HG02884 (cell line): ENCODE data around the gene SEMA3C.
"Not testable (repeated sequence)": the region's sequence is repeated elsewhere in the genome, so short reads cannot be mapped to it uniquely, and the experiment has no call there.

ENCODE experiments used
- ATAC-seq: cut with Tn5 transposase; IDR thresholded peaks from one replicate; pipeline ENCODE4 v1.9.1; 2021; ENCODE audit warnings: mild to moderate bottlenecking, moderate library complexity; ENCODE audit not compliant: unreplicated experiment

Gene SEMA3C

DNA sequence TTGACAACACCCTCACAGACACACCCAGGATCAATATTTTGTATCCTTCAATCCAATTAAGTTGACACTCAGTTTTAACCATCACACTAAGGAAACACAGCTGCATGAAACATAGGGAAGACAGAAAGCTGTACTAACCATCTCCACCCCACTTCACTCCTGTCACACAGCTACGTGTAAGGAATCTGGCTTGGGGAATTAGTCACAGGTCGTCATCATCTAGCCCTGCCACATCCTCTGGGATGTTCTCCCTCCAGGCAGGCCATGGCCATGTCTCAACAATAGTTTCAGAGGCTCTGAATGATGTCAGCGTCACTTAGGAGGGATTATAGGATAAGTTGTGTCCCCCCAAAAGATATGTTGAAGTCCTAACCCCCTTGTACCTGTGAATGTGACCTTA, 10.8 kb upstream of the SEMA3C start:
- no peak for ATAC-seq

DNA sequence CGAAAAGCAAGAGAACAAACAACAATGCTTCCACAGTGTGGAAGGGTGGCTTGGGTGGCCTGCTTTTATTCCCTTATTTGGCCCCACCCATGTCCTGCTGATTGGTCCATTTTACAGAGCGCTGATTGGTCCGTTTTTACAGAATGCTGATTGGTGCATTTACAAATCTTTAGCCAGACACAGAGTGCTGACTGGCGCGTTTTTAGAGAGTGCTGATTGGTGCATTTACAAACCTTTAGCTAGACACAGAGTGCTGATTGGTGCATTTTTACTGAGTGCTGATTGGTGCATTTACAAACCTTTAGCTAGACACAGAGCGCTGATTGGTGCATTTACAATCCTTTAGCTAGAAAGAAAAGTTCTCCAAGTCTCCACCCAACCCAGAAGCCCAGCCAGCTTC, 8.1 kb upstream of the SEMA3C start:
- ATAC-seq = not testable (repeated sequence)

DNA sequence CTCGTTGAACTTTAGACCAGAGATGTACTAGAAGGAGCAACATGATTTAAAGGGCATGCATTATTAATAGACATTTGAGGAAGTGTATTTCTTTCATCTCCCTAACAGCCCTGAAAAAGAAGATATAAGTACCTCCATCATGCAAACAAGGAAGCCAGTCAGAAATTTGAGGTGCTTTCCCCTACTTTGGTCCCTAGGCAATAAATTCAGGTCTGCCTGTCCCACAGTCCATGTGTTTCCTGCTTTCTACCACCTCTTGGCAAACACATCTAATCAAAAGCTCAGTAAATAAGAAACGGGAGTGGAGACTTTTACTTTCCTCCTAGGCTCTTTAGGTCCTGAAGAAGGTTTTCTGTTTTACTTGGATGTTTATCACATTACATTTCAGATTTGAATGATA, 5.2 kb upstream of the SEMA3C start:
- ATAC-seq = no peak

DNA sequence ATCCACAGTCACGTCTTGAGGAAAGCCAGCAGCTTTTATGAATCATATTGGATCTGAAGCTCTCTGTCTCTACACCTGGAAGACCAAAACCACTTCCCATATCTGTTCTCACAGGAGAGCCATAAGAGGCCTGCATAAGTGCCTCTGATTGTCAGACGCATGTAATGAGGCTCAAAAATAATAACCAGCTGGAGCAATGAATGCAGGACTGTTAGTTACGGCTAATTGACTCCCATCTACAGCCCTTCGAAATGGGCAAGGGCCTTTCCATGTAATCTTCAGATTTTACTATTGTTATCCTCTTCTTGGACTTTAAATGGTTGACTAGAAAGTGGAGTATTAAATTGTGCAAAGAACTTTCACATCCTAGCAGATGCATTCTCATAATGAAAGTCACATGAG, 4.4 kb upstream of the SEMA3C start:
- ATAC-seq = no peak

DNA sequence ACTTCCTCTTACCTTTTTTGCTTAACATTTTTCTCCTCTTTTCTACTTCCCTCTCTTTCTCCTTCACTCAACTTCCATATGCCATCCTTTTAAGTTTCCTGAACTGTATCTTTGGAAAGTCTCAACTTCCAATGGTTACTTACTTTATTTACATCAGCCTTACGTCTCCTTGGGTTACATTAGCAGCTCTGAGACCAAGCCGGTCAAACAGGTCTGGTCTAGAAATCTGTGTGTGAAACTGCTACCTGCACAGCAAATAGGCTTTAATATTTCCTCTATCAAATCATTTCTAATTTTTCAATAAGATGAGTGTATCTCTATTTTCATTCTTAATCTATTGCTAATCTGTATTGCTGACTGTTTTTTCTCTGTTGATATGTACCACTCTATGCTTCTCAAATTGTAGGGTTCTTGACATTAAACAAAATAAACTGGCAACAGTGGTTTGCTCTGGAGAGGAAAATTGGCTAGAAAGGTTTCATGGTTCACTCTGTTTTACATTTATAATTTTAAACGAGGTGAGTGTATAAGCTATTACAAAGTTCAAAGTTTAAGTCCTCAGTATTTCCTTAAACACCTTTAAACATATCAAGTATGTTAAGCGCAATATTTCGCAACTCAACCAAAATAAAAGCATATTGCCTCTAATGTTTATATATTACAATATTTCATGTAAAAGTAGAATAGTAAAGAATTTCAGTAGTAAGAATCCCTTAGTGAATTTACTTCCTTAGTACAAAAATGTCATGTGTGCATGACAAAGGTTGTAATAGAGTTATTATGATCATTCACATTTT, 3.6 kb upstream of the SEMA3C start:
- no peak for ATAC-seq

DNA sequence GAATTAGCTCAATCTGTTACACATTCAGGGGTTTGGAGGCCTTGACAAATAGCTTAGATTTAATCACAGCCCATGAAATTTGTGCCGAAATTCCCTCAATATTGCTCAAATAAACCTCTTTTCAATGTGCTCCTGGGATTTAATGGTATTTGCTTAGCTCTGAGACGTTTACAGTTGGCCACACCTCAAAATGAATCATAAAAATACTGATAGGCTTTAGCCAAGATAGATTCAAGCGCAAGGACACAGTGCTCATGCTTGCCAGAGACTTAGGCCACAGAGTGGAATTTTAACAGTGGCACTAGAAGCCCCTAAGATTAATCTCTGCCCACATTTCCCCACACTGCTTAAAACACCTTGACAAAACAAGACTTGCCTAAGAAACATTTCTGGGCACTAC, 2.3 kb upstream of the SEMA3C start:
- no peak for ATAC-seq

DNA sequence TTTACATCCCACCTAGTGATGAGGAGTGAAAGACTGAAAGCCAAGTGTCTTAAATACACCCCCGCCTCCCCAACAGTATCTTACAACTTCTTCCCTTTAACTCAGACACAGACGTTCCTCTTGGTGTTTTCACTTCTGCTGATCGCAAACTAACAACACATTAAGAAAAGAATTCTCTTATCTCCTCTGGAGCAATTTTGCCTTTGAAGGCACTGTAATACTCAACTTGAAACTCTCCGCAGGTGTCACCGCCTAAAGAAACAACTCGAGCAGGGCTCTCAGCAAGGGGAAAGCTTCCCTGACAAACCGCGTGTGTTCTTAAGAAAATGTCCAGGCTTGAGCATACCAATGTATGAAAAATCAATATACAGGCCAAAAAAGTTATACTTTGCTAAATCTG, 452 bp downstream of the SEMA3C start:
- peak; percentile 74 for ATAC-seq

DNA sequence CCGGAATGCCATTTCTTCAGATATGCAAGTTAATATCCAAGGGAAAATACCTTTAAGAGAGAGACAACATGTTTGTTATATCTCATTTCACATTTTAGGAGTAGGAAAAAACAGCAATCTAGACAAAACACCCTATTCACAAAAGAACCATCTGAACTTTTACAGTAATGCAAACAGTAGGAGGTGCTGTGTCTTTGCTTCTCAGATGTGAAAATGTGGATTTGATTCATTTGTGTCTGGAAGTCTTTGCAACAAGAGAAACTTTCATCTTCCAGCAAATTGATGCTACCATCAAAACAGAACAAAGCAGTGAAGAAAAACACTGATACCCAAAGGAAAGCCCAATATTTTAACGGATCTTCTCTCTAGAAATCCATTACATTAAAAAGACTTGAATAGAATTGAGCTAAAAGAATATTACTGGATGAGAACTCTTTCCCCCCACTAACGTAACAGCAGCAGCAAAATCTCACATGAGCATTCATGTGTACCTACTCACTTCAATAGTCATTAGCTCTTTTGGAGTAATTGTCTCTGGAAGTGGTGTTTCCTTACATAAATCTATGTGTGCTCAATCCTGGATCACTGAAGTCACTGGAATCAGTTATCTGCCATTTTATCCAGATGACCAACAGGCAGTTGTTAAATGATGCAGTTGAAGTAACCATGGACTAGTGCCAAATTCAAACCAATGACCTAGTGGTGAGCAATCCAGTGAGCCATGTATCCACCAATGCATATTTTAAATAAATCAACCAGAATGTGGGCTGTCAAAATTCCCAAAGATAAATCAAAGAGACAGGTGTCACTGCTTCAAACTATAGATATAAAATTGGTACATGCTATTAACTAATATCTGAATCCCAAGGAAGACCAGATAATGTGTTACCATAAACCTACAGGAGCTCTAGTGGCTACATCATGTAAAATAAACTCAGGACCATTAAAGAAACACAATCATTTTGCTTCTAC, 1.8 kb downstream of the SEMA3C start:
- ATAC-seq = no peak

DNA sequence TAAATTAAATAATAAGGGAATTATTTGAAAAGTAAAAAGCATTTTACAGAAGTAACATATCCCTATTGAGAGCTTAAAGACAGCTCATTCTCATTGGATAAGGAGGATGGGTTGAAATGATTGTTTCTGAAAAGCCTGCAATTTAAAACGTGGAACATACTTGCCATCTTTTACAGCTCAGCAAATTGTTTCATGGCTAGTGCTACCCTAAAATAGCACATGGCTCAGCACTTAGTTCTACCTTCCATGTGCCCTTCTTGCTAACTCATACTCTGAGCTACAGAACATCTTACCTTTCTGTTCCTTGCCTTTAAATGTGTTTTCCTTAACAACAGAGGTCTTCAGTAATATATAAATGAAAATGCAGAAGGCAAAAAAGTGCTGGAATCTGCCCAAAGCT, 8.6 kb downstream of the SEMA3C start:
- ATAC-seq = no peak

DNA sequence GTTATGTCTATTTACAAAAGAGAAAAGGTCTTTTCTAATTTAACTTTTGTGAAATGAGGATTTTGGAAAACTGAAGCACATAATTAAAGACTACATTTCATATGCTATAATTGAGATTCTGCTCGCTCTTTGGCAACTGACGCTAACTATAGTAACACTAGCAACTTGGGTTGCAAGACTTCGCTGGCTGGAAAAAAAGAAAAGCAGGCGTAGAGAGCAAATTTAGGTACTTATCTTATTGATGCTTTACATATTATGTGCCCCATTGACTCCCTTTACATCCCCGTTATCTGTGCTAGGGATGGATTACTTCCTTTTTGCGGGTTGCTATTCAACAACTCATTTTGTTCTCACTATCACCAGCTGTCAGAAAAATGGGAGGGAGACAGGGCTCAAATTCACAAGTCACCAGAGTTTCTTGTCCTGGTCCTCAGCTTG, 10.5 kb downstream of the SEMA3C start:
- ATAC-seq = no peak

DNA sequence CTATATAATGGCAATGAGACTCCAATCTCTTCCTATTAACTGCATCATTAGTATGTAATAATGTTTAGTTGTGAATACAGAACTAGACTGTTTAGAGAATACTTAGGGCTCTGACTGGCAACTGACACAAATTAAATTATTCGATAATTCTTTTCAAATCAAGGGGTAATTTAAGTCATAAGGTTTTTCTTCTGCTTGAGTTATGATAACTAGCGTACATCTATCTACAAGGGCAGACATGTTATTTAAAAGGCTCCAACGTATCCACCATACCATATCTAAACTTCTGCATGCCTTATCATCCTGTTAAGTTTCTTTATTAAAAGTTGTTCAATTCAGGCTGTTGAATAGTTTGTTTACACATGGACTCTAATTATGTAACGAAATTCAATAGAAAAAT, 11.2 kb downstream of the SEMA3C start:
- ATAC-seq = no peak

DNA sequence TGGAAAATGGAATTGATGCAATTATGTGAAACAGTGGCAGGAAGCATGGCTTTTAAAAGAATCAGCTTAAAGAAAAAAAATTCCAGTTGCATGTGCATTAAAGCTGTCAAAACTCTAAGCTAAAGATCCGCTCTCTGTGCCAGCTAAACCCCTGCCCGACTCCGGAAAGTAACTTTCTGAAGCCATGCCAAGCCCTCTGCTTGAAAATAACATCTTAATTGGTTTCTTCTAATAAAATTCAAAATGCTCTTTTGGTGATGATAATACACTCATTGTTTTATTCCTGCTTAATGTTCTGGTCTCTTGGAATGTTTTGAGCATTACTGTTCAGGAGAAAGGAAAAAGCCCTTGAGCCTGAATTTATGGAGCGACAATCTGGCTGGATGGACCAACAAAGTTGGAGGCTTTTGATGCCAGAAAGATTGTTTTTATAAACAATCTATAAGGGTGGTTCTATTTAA, 11.7 kb downstream of the SEMA3C start:
- ATAC-seq = no peak

DNA sequence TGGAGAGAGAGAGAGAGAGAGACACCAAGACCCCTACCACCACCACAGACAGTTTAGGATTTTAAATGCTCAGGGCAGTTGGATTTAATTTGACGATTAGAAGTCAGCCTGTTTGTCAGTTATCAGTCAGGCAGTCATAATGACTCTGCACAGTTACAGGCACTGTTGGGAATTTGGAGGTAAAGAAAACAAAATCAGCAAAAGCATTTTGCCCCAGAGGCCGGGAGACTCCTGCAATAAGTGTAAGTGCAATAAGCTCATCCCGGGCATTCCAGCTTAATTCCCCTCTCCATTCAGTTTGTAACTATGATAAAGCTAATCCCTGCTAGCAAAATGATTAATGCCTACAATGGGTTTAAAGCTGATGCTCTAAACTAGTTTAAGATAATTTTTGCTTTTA, 13.5 kb downstream of the SEMA3C start:
- ATAC-seq = no peak

DNA sequence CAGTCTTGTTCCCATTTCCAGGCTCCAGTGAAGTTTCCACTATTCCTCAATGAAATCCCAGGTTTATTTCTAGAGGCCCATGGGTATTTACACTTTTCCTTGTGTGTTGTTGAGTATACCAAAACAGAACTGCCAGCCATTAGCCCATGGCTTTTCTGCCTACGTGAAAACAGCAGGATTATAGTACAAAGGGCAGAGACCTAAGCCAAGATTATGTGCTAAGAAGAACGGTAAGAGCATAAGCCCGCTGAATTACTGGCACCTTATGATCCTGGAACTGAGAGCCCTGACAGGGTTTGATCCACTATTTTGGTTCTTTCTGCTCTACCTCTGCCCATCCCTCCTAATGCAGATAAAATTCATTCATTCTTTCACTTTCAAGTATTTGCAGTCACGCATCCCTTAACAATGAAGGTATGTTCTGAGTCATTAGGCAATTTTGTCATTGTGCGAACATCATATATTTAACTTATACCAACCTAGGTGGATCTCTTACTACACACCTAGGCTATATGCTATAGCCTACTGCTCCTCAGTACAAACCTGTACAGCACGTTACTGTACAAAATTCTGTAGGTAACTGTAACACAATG, 16.0 kb downstream of the SEMA3C start:
- no peak for ATAC-seq

DNA sequence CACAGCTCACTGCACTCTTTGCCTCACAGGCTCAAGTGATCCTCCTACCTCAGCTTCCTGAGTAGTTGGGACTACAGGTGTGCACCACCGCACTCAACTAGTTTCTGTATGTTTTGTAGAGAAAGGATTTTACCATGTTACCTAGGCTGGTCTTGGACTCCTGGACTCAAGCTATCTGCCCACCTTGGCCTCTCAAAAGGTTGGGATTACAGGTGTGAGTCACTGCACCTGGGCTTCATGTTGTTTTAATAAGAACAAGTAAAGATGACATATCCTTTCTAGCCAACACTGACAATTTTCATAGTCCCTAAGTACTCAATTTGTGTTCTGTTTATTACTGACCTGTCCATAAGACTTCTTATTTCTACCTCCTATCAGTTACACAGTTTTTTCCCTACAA, 16.8 kb downstream of the SEMA3C start:
- ATAC-seq = no peak

DNA sequence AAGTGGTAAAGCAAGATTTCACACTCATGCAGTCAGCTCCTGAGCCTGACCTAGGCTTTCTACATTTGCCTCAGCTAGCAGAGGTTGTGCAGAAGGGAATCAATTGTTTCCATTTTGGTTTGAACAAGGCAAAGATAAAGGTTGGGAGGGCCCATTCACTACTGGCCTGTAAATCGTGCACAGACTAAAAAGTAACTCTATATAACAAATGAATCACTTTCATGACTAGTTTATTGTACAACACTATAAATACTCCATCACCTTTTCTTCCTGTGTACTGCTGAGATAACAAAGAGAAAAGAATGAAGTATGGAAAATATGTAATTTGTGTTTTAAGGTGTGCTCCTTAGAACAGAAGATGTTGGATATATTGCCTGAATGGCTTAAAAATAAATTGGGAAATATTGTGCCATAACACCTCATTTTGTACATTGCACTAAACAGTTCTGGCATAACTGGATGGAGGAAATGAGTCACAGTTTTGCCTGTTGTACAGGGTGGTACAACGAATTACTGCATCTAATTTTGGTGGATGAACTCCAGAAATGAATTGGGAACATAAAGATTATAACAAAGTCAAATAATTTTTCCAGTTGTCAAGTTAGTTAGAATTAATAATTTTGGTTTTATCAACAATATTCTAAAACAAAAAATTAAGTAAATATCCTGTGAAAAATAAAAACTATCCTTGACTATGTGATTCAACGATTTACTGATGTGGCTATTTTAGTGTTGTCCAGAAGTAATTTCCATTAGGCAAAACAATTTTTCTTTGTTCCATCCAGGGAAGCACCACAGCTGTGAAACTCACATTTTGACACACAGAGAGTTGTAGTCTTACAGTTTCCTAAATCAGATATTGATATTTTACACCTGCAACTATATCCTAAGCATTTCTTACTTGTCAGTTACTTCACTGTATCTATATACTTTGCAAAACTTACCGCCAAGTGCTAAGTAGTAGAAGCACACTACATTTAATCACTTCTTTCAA, 18.0 kb downstream of the SEMA3C start:
- ATAC-seq = no peak

DNA sequence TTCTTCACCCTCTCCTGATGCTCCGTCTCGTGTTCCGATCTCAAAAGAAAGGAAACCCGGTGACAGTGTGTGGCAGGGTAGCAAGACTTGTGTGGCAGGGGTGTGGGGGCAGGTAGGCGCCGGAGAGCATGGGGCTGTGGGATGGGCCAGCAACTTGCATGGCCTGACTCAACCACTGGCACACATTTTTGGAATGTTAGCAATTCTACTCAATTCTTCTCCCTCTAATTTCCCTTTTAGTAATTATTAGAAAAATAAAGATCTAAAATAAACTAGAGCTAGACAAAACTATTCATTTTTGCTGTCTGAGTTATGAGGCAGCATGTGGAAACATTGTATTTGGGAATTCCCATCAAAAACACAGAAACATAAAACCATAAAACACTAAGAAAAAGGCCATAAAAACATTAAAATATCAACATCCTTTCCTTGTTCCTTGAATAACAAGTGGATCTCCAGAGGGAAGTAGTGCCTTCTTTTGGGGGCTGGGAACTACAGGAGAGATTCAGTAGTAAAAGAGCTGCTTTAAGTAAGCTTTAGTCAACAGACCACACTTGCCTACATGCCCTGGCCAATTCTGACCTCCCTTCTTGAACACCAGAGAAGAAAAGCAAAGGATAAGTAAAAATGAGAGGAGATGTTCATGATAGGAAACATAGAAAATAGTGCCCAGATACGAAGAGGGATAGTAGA, 21.8 kb downstream of the SEMA3C start:
- no peak for ATAC-seq

DNA sequence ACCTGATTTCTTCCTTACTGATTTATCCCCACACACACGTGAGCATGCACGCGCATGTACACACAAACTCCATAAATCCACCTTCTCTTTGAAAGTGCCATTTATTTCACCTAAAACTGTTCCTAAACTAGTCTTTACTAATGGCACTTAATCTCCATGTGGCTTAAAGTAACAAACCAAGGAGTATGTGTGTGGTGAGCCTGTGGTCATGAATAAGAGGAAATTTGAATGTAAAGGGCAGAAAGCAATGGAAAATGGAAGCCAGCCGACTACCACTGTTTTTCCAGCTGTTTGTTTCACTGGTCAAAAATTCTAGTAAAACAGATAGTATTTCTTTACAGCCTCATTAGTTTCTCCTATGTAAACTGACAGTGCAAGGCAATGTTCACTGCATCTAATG, 23.8 kb downstream of the SEMA3C start:
- no peak for ATAC-seq

DNA sequence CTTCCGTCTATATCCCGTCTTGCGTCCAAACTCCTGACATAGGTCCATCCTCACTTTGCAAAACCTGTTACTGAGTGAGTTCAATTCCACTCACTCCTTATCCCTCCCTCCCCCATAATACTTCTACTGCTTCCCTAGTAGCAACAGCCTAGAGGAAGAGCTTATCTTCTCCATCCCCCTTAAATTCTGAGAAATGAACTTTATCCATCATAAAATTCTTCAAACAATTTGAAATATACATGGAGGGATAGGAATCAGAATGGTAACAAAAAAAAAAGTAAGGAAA, 27.6 kb downstream of the SEMA3C start:
- no peak for ATAC-seq
